Coronary artery (tissue), 2 donors: ENCODE results near the gene PAPPA.

ENCODE experiments used
- DNase-seq: peaks from one replicate; pipeline ENCODE4 v3.0.0-alpha.2; 2017; ENCODE audit warnings: low spot score
- H3K27ac ChIP-seq, 2 donors: fragments of 200-600 bp; sonication (generic); one replicate each; pipeline ENCODE4 v1.5.1; 2016 to 2019
- H3K4me3 ChIP-seq: fragments of 200-600 bp; sonication (generic); 2 replicates; pipeline ENCODE4 v1.5.1; 2016; ENCODE audit warnings: mild to moderate bottlenecking, moderate library complexity
- CTCF ChIP-seq: fragments of 200-600 bp; sonication (generic); IDR thresholded peaks from one replicate; pipeline ENCODE4 v1.5.1; 2019; ENCODE audit warnings: antibody characterized with exemption

PAPPA gene

GRCh38 chr9:116414374-116414773, 260.8 kb downstream of the PAPPA start:
- no peak for DNase-seq
- no peak overlapping the region for H3K4me3 ChIP-seq
- H3K27ac ChIP-seq, result no peak overlapping the region
- TF ChIP-seq CTCF, result no peak

- no peak for DNase-seq
- Histone ChIP-seq H3K27ac (no peak overlapping the region), H3K4me3 (no peak overlapping the region)
- TF ChIP-seq CTCF, result no peak
These were observed 262.8 kb downstream of the PAPPA start for GRCh38 chr9:116416421-116416820.

DNA sequence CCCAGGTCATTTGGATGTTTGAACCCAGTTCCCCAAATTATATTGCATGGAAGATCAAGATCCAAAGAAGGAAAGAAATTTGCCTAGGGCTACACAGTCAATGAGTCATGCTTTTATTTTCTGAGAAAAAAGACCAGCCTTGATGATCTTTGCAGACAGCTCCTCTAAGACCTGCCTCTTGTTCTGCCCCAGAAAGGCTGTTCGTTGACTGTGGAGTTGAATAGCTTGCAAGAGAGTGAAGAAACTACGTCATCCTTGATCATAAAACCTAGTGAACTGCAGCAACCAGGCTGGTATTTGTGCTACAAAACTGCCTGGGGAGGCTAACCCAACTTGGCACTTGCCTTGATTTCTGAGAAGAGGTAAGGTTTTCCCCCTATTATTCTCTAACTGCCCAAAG, 263.9 kb downstream of the PAPPA start:
- Histone ChIP-seq H3K4me3 (no peak overlapping the region), H3K27ac (no peak overlapping the region)
- DNase-seq, result no peak
- TF ChIP-seq CTCF, result no peak

DNA sequence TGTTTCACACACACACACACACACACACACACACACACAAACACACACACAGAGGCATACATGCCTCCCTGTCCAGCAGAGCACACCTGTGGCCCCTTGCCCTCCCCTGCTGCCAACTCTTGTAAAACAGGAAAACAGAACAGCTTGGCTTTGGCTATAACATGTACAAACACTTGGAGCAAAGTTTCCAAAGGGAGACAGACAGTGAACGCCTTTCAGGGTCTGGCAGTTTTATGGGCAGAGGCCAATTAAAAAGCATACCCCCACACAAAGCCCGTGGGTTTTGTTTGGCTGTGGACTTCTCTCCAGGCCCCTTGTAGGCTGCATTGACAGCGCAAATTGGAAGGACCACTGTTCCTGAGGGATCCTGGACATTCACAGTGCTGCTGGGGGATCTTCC, 265.6 kb downstream of the PAPPA start:
- H3K27ac ChIP-seq, result no peak overlapping the region
- no peak for DNase-seq
- H3K4me3 ChIP-seq, result no peak overlapping the region
- TF ChIP-seq CTCF, result no peak

GRCh38 chr9:116420993-116421538, 267.5 kb downstream of the PAPPA start:
- Histone ChIP-seq H3K4me3 (no peak overlapping the region), H3K27ac (no peak overlapping the region)
- no peak for TF ChIP-seq CTCF
- no peak for DNase-seq

DNA sequence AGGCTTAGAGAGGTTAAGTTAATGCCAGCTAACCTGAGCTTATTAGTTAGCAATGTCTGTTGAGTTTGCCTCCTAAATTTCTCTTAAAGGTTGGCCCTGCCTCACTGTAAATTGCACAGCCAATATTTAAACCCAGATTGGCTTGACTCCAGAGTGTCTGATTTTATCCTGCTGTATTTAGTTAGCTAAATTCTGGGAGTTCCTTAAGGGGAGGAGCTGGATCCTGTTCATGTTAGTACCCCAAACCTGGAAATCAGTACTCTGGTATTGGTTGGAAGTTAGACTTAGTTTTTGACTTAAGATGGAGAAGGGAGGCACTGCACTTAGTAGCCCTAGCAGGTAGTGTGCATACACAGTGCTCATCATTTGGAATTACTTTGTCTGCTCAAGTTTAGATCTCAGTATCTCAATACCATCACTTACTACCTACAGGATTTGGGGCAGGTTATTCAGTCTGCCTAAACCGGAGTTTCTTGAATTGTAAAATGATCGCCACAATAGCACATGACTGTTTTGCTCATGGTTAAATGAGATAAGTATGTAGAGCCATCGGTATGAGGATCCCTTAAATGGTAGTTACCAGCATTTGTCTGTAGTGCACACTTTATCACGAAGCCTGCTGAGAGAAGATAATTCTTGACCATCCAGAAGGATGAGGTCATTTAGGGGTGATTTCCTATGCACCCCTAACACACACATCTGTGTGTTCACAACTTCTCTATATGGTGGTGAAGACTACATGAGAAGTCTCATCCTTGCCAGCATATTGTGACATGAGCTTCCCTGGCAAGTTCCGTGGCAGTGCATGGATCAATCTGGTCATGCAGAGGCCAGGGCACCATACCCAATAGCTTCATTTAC, 268.8 kb downstream of the PAPPA start:
- TF ChIP-seq CTCF, result no peak
- no peak for DNase-seq
- H3K4me3 ChIP-seq, result no peak overlapping the region
- no peak overlapping the region for H3K27ac ChIP-seq

DNA sequence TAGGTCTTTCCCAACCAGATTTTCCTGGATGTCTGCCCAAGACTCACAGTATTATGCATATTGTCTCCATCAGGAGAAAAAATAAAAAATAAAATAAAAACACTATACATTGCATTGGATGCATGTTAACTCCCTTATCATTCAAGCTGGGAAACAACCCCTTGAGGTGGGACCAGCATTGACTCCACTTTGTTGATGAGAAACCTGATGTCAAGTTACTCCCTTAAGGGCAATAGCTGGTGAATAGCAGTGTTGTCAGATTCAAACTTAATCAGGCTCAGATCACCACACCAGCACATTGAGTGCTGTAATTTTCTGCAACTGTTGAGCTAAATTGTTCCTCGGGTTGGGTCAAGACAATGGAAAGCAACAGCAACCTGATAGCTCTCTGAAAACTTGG, 269.6 kb downstream of the PAPPA start:
- TF ChIP-seq CTCF, result no peak
- Histone ChIP-seq H3K27ac (no peak overlapping the region), H3K4me3 (no peak overlapping the region)
- no peak for DNase-seq
